ENCODE data around the gene KCNK5.

- TF ChIP-seq, protein P1, sequence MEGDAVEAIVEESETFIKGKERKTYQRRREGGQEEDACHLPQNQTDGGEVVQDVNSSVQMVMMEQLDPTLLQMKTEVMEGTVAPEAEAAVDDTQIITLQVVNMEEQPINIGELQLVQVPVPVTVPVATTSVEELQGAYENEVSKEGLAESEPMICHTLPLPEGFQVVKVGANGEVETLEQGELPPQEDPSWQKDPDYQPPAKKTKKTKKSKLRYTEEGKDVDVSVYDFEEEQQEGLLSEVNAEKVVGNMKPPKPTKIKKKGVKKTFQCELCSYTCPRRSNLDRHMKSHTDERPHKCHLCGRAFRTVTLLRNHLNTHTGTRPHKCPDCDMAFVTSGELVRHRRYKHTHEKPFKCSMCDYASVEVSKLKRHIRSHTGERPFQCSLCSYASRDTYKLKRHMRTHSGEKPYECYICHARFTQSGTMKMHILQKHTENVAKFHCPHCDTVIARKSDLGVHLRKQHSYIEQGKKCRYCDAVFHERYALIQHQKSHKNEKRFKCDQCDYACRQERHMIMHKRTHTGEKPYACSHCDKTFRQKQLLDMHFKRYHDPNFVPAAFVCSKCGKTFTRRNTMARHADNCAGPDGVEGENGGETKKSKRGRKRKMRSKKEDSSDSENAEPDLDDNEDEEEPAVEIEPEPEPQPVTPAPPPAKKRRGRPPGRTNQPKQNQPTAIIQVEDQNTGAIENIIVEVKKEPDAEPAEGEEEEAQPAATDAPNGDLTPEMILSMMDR (IDR thresholded peaks at IDR 0.05; ENCODE audit: insufficient read depth, low read length, poor library complexity, severe bottlenecking): no peak
- TF ChIP-seq EZH2phosphoT487 (conservative IDR thresholded peaks at IDR 0.05; ENCODE audit: low read length): no peak
These were observed 34.2 kb upstream of the KCNK5 start for GRCh38 chr6:39263303-39264037.
